WTC11 (cell line): Measurements from ENCODE around the gene C1orf232. TPM values are rescaled to one million over a fixed set of nuclear protein-coding genes. Genes with fewer than 3 reads are reported as not detected.

ENCODE experiments used
- ATAC-seq: fragments of 200-7000 bp; cut with Tn5 transposase; 2 replicates; pipeline ENCODE4 v1.10.0; 2021; ENCODE audit warnings: mild to moderate bottlenecking, moderate library complexity
- CTCF ChIA-PET: fragments of 300-600 bp; sonication (Branson Sonifier 250); formaldehyde crosslinking; loops from one replicate; lab custom pipeline; 2021; ENCODE audit warnings: antibody characterized with exemption; lab: Charles Lee
- POLR2A ChIA-PET: fragments of 350-600 bp; sonication (Branson Sonifier 250); formaldehyde crosslinking; loops from one replicate; lab custom pipeline; 2021; ENCODE audit warnings: antibody characterized with exemption; lab: Charles Lee
- DNase-seq: peaks from one replicate; pipeline ENCODE4 v3.0.0; 2021; ENCODE audit warnings: low spot score
- H3K27ac Mint-ChIP-seq: 2 replicates; pipeline ENCODE4 v1.8.0; 2021; ENCODE audit warnings: mixed read lengths
- H3K27me3 Mint-ChIP-seq: 2 replicates; pipeline ENCODE4 v1.8.0; 2021; ENCODE audit warnings: low read depth, mild to moderate bottlenecking, moderate library complexity, mixed read lengths
- H3K36me3 Mint-ChIP-seq: 2 replicates; pipeline ENCODE4 v1.8.0; 2021; ENCODE audit warnings: mixed read lengths
- H3K4me1 Mint-ChIP-seq: 2 replicates; pipeline ENCODE4 v1.8.0; 2022; ENCODE audit warnings: mixed read lengths
- H3K4me3 Mint-ChIP-seq: 2 replicates; pipeline ENCODE4 v1.8.0; 2021; ENCODE audit warnings: mild to moderate bottlenecking, moderate library complexity, mixed read lengths
- H3K9me3 Mint-ChIP-seq: 2 replicates; pipeline ENCODE4 v1.8.0; 2021; ENCODE audit warnings: mixed read lengths
- CBFB ChIP-seq: sonication (generic); formaldehyde crosslinking; IDR thresholded peaks from 2 replicates; pipeline ENCODE4 v1.8.1; 2022; ENCODE audit warnings: mild to moderate bottlenecking, low read depth, missing genetic modification reagents
- CREM ChIP-seq: sonication (generic); formaldehyde crosslinking; IDR thresholded peaks from 2 replicates; pipeline ENCODE4 v1.8.1; 2022; ENCODE audit warnings: mild to moderate bottlenecking, missing genetic modification reagents, moderate library complexity
- CTCF ChIP-seq: fragments of 200-600 bp; IDR thresholded peaks from 2 replicates; pipeline ENCODE4 v1.8.0; 2022; ENCODE audit warnings: antibody characterized with exemption
- NR1H2 ChIP-seq: sonication (generic); formaldehyde crosslinking; IDR thresholded peaks from 2 replicates; pipeline ENCODE4 v1.9.0; 2021; ENCODE audit warnings: mild to moderate bottlenecking, moderate library complexity, missing genetic modification reagents
- OVOL2 ChIP-seq: fragments of 250-450 bp; sonication (Bioruptor Pico); IDR thresholded peaks from 2 replicates; pipeline ENCODE4 v1.9.0; 2021; ENCODE audit warnings: mild to moderate bottlenecking, borderline replicate concordance
- PREB ChIP-seq: sonication (generic); formaldehyde crosslinking; IDR thresholded peaks from 2 replicates; pipeline ENCODE4 v1.8.1; 2022; ENCODE audit warnings: mild to moderate bottlenecking, missing genetic modification reagents, moderate library complexity, borderline replicate concordance
- SOX15 ChIP-seq: fragments of 250-450 bp; sonication (Bioruptor Pico); IDR thresholded peaks from 2 replicates; pipeline ENCODE4 v1.9.0; 2021; ENCODE audit warnings: mild to moderate bottlenecking
- SP1 ChIP-seq: sonication (generic); formaldehyde crosslinking; conservative IDR thresholded peaks from 2 replicates; pipeline ENCODE4 v1.8.1; 2022; ENCODE audit warnings: missing genetic modification reagents
- USF2 ChIP-seq: sonication (generic); formaldehyde crosslinking; IDR thresholded peaks from 2 replicates; pipeline ENCODE4 v1.8.1; 2023; ENCODE audit warnings: mild to moderate bottlenecking, missing genetic modification reagents, moderate library complexity
- ZBTB21 ChIP-seq: sonication (generic); formaldehyde crosslinking; IDR thresholded peaks from 2 replicates; pipeline ENCODE4 v1.8.1; 2023; ENCODE audit warnings: mild to moderate bottlenecking, missing genetic modification reagents, borderline replicate concordance
- ZBTB43 ChIP-seq: sonication (generic); formaldehyde crosslinking; IDR thresholded peaks from 2 replicates; pipeline ENCODE4 v1.8.1; 2023; ENCODE audit warnings: mild to moderate bottlenecking, missing genetic modification reagents
- ZNF396 ChIP-seq: fragments of 250-450 bp; sonication (Bioruptor Pico); IDR thresholded peaks from 2 replicates; pipeline ENCODE4 v1.8.0; 2021; ENCODE audit warnings: mild to moderate bottlenecking, moderate library complexity, borderline replicate concordance
- ZNF423 ChIP-seq: fragments of 250-450 bp; sonication (Bioruptor Pico); IDR thresholded peaks from 2 replicates; pipeline ENCODE4 v2.1.2; 2022; ENCODE audit warnings: mild to moderate bottlenecking, moderate library complexity
- ZNF512 ChIP-seq: sonication (generic); formaldehyde crosslinking; IDR thresholded peaks from 2 replicates; pipeline ENCODE4 v1.8.1; 2022; ENCODE audit warnings: missing genetic modification reagents, borderline replicate concordance
- ZNF532 ChIP-seq: fragments of 250-450 bp; sonication (Bioruptor Pico); IDR thresholded peaks from 2 replicates; pipeline ENCODE4 v1.9.0; 2021; ENCODE audit warnings: mild to moderate bottlenecking, borderline replicate concordance
- total RNA-seq: library from RNA; stranded (reverse); gene quantifications from 3 replicates; pipeline ENCODE4 v1.2.3, GENCODE V29; 2021

C1orf232 gene
- total RNA-seq, 1 experiment from 2014 or later, result not detected

GRCh38 chr1:26145041-26145959 lies 23.5 kb downstream of the C1orf232 start:
- POLR2A ChIA-PET, result interaction anchor here (0.6 to 1.4 kb wide), 3 partner anchors 10 to 40 kb away, joined by 3 read pairs; no protein-coding TSS in a partner anchor
- peaks cover 58% of the 10 kb centered on the region for H3K27me3 Mint-ChIP-seq
- H3K9me3 Mint-ChIP-seq, result no peaks in the 10 kb centered on the region

More at GRCh38 chr1:26145041-26145959, 23.5 kb downstream of the C1orf232 start:
- H3K4me1 Mint-ChIP-seq, result no peaks in the 10 kb centered on the region
- ATAC-seq (peak; percentile 97), DNase-seq (peak; percentile 86)
- TF ChIP-seq ZNF396 (CRISPR knock-in tag) (no peak), NR1H2 (CRISPR knock-in tag) (no peak), CREM (no peak), OVOL2 (CRISPR knock-in tag) (no peak), SP1 (no peak), ZNF423 (CRISPR knock-in tag) (peak; percentile 75), ZBTB43 (CRISPR knock-in tag) (no peak), USF2 (CRISPR knock-in tag) (no peak), ZBTB21 (CRISPR knock-in tag) (no peak), ZNF512 (CRISPR knock-in tag) (no peak), CBFB (CRISPR knock-in tag) (no peak), ZNF532 (no peak), CTCF (peak; percentile 58), PREB (CRISPR knock-in tag) (no peak), SOX15 (no peak)
- TF ChIP-seq, all 79 proteins: peak for 2
- Mint-ChIP-seq H3K27ac (no peak overlapping the region), H3K36me3 (no peaks in the 10 kb centered on the region), H3K4me3 (no peak overlapping the region)
- CTCF ChIA-PET, result interaction anchor here (0.6 to 4.9 kb wide), 60 partner anchors 10 to 272 kb away, joined by 3 to 136 read pairs (median 4); partner anchors contain the start of genes C1orf232, CATSPER4, CEP85 and CNKSR1
